ENCODE data around the gene UPK3BL2.
"Not testable (repeated sequence)": the region's sequence is repeated elsewhere in the genome, so short reads cannot be mapped to it uniquely, and the experiment has no call there.

The UPK3BL2 gene

GRCh38 chr7:102494026-102494425, 49.5 kb downstream of the UPK3BL2 start:
- DNase-seq (ENCODE audit: low spot score), result not testable (repeated sequence)

- not testable (repeated sequence) for DNase-seq (ENCODE audit: low spot score)
Measured at GRCh38 chr7:102493220-102493935, 50.1 kb downstream of the UPK3BL2 start.

- not testable (repeated sequence) for DNase-seq (ENCODE audit: low spot score)
Measured at GRCh38 chr7:102490529-102491075, 52.9 kb downstream of the UPK3BL2 start.
